ENCODE measurements around the gene ZNF613. TPM values are rescaled to one million over a fixed set of nuclear protein-coding genes. Genes with fewer than 3 reads are reported as not detected.
A peak's percentile ranks its signal among the peaks of the same experiment; 100 is the strongest.

ZNF613 gene
- total RNA-seq (1 to 10 TPM; 6.4 to 8.8 TPM), polyA plus RNA-seq (1 to 10 TPM; 6.3 to 8.7 TPM)
- long read RNA-seq, donor 1, transcript ZNF613-201 (6 exons, 3,419 nt) = major isoform, 8 of 26 reads
- long read RNA-seq, donor 1, partial matches to known transcripts = 0 of 26 reads
- long read RNA-seq, donor 1, other reads (novel, unspliced or antisense) = 12 of 26 reads
- long read RNA-seq, donor 2, partial matches to known transcripts = 0 of 6 reads
- long read RNA-seq, donor 2, other reads (novel, unspliced or antisense) = 2 of 6 reads

GRCh38 chr19:51926784-51927741 lies at the start of gene ZNF613:
TSS of gene ZNF613 (plus strand) at chr19:51927472. CDS start at chr19:51936221, 8,749 bp downstream.
- peak; percentile 98 for ATAC-seq (ENCODE audit: low FRiP score)
- WGBS, 2 donors = 0% methylated on average over 52 of the region's 52 CpGs
- Histone ChIP-seq H3K9me3 (ENCODE audit: control insufficient read depth, low read length) (peaks cover 9% of the 10 kb centered on the region), H3K36me3 (ENCODE audit: control insufficient read depth in 1 of 2, insufficient read depth in 2 of 2, low read length in 1 of 2) (no peaks in the 10 kb centered on the region), H3K27me3 (ENCODE audit: control insufficient read depth in 1 of 2, insufficient read depth in 2 of 2, low read length in 1 of 2) (no peaks in the 10 kb centered on the region), H3K27ac (ENCODE audit: low read depth in 1 of 2, low read length in 2 of 2) (peak within 1 kb of the TSS in 1 of 2 donors; percentile 87), H3K4me3 (ENCODE audit: low read length in 2 of 2) (peak within 1 kb of the TSS; percentile 88), H3K4me1 (ENCODE audit: control insufficient read depth in 1 of 2, insufficient read depth in 2 of 2, low read length in 2 of 2) (no peaks in the 10 kb centered on the region)
- intact Hi-C loops (cut with DNase I) = loop anchor here (1.0 to 10.0 kb wide), 2 partner anchors 58 to 122 kb away; partner anchors contain the start of gene ZNF350 (in 1 of the 2)
- peak; percentile 92 to 96 for DNase-seq

GRCh38 chr19:51882518-51882917 lies 44.8 kb upstream of the ZNF613 start:
- Histone ChIP-seq H3K9me3 (ENCODE audit: control insufficient read depth, low read length) (peaks cover 13% of the 10 kb centered on the region), H3K27ac (ENCODE audit: low read depth in 1 of 2, low read length in 2 of 2) (no peak overlapping the region), H3K4me1 (ENCODE audit: control insufficient read depth in 1 of 2, insufficient read depth in 2 of 2, low read length in 2 of 2) (no peaks in the 10 kb centered on the region), H3K4me3 (ENCODE audit: low read length in 2 of 2) (no peak overlapping the region), H3K36me3 (ENCODE audit: control insufficient read depth in 1 of 2, insufficient read depth in 2 of 2, low read length in 1 of 2) (peaks cover 16 to 25% of the 10 kb centered on the region in 2 donors), H3K27me3 (ENCODE audit: control insufficient read depth in 1 of 2, insufficient read depth in 2 of 2, low read length in 1 of 2) (no peaks in the 10 kb centered on the region)
- intact Hi-C loops (cut with DNase I) = no loop called here
- DNase-seq (no peak), ATAC-seq (ENCODE audit: low FRiP score) (no peak)
- 98% methylated on average over 3 of the region's 3 CpGs for WGBS, 2 donors

DNA sequence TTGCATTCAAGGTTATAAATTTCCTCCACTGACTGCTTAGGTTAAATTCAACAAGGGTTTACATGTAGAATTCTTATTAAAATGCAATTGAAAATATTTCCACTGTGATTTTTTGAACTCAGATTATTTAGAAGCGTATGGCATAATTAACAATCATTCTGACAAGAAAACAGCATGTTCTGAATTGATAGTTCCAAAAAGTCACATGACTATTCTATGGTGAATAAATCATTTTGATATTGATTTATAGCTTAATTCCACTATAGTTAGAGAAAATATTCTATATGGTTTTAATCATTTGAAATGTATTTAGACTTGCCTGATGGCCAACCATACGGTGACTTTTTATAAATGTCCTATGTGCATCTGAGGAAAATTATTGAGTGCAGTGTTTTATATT lies 42.6 kb upstream of the ZNF613 start:
- DNase-seq = no peak
- intact Hi-C loops (cut with DNase I) = no loop called here
- Histone ChIP-seq H3K4me3 (ENCODE audit: low read length in 2 of 2) (no peak overlapping the region), H3K27me3 (ENCODE audit: control insufficient read depth in 1 of 2, insufficient read depth in 2 of 2, low read length in 1 of 2) (no peaks in the 10 kb centered on the region), H3K4me1 (ENCODE audit: control insufficient read depth in 1 of 2, insufficient read depth in 2 of 2, low read length in 2 of 2) (peaks cover 0 to 1% of the 10 kb centered on the region in 2 donors), H3K9me3 (ENCODE audit: control insufficient read depth, low read length) (peaks cover 11% of the 10 kb centered on the region), H3K36me3 (ENCODE audit: control insufficient read depth in 1 of 2, insufficient read depth in 2 of 2, low read length in 1 of 2) (peaks cover 11 to 13% of the 10 kb centered on the region in 2 donors), H3K27ac (ENCODE audit: low read depth in 1 of 2, low read length in 2 of 2) (no peak overlapping the region)
- no peak for ATAC-seq (ENCODE audit: low FRiP score)
- WGBS, 2 donors = 84 to 90% methylated on average over 2 of the region's 2 CpGs

- no peaks in the 10 kb centered on the region for H3K27me3 ChIP-seq (ENCODE audit: control insufficient read depth in 1 of 2, insufficient read depth in 2 of 2, low read length in 1 of 2)
- H3K4me1 ChIP-seq (ENCODE audit: control insufficient read depth in 1 of 2, insufficient read depth in 2 of 2, low read length in 2 of 2) = peaks cover 0 to 1% of the 10 kb centered on the region in 2 donors
- DNase-seq = peak; percentile 94 to 96
- intact Hi-C loops (cut with DNase I) = no loop called here
- peak within 1 kb of the TSS in 1 of 2 donors; percentile 58 for H3K27ac ChIP-seq (ENCODE audit: low read depth in 1 of 2, low read length in 2 of 2)
- H3K9me3 ChIP-seq (ENCODE audit: control insufficient read depth, low read length) = peaks cover 13% of the 10 kb centered on the region
- H3K4me3 ChIP-seq (ENCODE audit: low read length in 2 of 2) = peak within 1 kb of the TSS; percentile 64 to 75
- peaks cover 10 to 25% of the 10 kb centered on the region in 2 donors for H3K36me3 ChIP-seq (ENCODE audit: control insufficient read depth in 1 of 2, insufficient read depth in 2 of 2, low read length in 1 of 2)
- 1 to 3% methylated on average over 56 of the region's 56 CpGs for WGBS, 2 donors
- ATAC-seq (ENCODE audit: low FRiP score) = peak; percentile 99
Measured at GRCh38 chr19:51887522-51888498, 39.5 kb upstream of the ZNF613 start, which contains the start of gene ZNF577. TSS of gene ZNF577 (minus strand) at chr19:51887951. CDS start at chr19:51880382, 7,569 bp downstream.

DNA sequence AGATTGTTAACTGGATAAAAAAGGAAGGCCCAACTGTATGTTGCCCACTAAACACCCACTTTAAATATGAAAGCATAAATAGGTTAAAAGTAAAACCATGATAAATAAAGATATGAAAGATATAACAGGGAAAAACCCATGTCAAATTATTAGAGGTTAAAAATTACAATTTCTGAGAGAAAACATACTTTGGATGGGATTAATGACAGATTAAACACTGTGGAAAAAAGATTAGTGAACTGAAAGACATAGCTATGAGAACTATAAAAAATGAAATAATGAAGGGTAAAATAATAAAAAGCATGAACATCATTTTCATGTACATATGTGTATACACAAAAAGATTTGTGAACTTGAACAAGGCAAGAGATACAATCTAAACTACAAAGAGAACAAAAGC lies 37.3 kb upstream of the ZNF613 start:
- ATAC-seq (ENCODE audit: low FRiP score) (no peak), DNase-seq (no peak)
- H3K4me1 ChIP-seq (ENCODE audit: control insufficient read depth in 1 of 2, insufficient read depth in 2 of 2, low read length in 2 of 2) = peaks cover 0 to 1% of the 10 kb centered on the region in 2 donors
- H3K4me3 ChIP-seq (ENCODE audit: low read length in 2 of 2) = no peak overlapping the region
- H3K9me3 ChIP-seq (ENCODE audit: control insufficient read depth, low read length) = peaks cover 19% of the 10 kb centered on the region
- intact Hi-C loops (cut with DNase I) = loop anchor here in 1 of 2 donors (10.0 kb wide), 1 partner anchor 95 kb away; the partner anchor contains the start of gene ZNF350
- no peak overlapping the region for H3K27ac ChIP-seq (ENCODE audit: low read depth in 1 of 2, low read length in 2 of 2)
- no peaks in the 10 kb centered on the region for H3K27me3 ChIP-seq (ENCODE audit: control insufficient read depth in 1 of 2, insufficient read depth in 2 of 2, low read length in 1 of 2)
- H3K36me3 ChIP-seq (ENCODE audit: control insufficient read depth in 1 of 2, insufficient read depth in 2 of 2, low read length in 1 of 2) = peaks cover 14 to 43% of the 10 kb centered on the region in 2 donors

- peaks cover 22% of the 10 kb centered on the region for H3K9me3 ChIP-seq (ENCODE audit: control insufficient read depth, low read length)
- peaks cover 20 to 52% of the 10 kb centered on the region in 2 donors for H3K36me3 ChIP-seq (ENCODE audit: control insufficient read depth in 1 of 2, insufficient read depth in 2 of 2, low read length in 1 of 2)
- H3K27me3 ChIP-seq (ENCODE audit: control insufficient read depth in 1 of 2, insufficient read depth in 2 of 2, low read length in 1 of 2) = no peaks in the 10 kb centered on the region
- no peak overlapping the region for H3K27ac ChIP-seq (ENCODE audit: low read depth in 1 of 2, low read length in 2 of 2)
- no peak overlapping the region for H3K4me3 ChIP-seq (ENCODE audit: low read length in 2 of 2)
- ATAC-seq (ENCODE audit: low FRiP score) = no peak
- 97 to 99% methylated on average over 10 of the region's 10 CpGs for WGBS, 2 donors
- peaks cover 0 to 1% of the 10 kb centered on the region in 2 donors for H3K4me1 ChIP-seq (ENCODE audit: control insufficient read depth in 1 of 2, insufficient read depth in 2 of 2, low read length in 2 of 2)
- intact Hi-C loops (cut with DNase I) = loop anchor here in 1 of 2 donors (10.0 kb wide), 1 partner anchor 94 kb away; the partner anchor contains the start of gene ZNF350
- no peak for DNase-seq
Measured at GRCh38 chr19:51891193-51891747, 36.0 kb upstream of the ZNF613 start.

GRCh38 chr19:51901860-51902259 lies 25.4 kb upstream of the ZNF613 start:
- H3K27me3 ChIP-seq (ENCODE audit: control insufficient read depth in 1 of 2, insufficient read depth in 2 of 2, low read length in 1 of 2) = no peaks in the 10 kb centered on the region
- peaks cover 17% of the 10 kb centered on the region for H3K9me3 ChIP-seq (ENCODE audit: control insufficient read depth, low read length)
- peaks cover 0 to 2% of the 10 kb centered on the region in 2 donors for H3K4me1 ChIP-seq (ENCODE audit: control insufficient read depth in 1 of 2, insufficient read depth in 2 of 2, low read length in 2 of 2)
- intact Hi-C loops (cut with DNase I) = no loop called here
- DNase-seq (no peak), ATAC-seq (ENCODE audit: low FRiP score) (no peak)
- no peak overlapping the region for H3K4me3 ChIP-seq (ENCODE audit: low read length in 2 of 2)
- WGBS, 2 donors = 87 to 94% methylated on average over 4 of the region's 4 CpGs
- H3K36me3 ChIP-seq (ENCODE audit: control insufficient read depth in 1 of 2, insufficient read depth in 2 of 2, low read length in 1 of 2) = peaks cover 9 to 17% of the 10 kb centered on the region in 2 donors
- no peak overlapping the region for H3K27ac ChIP-seq (ENCODE audit: low read depth in 1 of 2, low read length in 2 of 2)

All from aorta (tissue), 5 donors.